Hepatocyte (in vitro differentiated cells): Measurements from ENCODE around the gene POLR3H. TPM values are rescaled to one million over a fixed set of nuclear protein-coding genes. Genes with fewer than 3 reads are reported as not detected.

Experiments
- DNase-seq: peaks from one replicate; pipeline ENCODE4 v3.0.0-alpha.2; 2016; ENCODE audit warnings: low spot score
- H2AFZ ChIP-seq: fragments of 200-600 bp; sonication (generic); 2 replicates; pipeline ENCODE4 v1.6.0; 2016; ENCODE audit warnings: antibody characterized with exemption, mild to moderate bottlenecking
- H3K27ac ChIP-seq: fragments of 200-600 bp; sonication (generic); 2 replicates; pipeline ENCODE4 v1.5.1; 2016; ENCODE audit warnings: mild to moderate bottlenecking
- H3K27me3 ChIP-seq: fragments of 200-600 bp; sonication (generic); 2 replicates; pipeline ENCODE4 v1.6.1; 2016
- H3K36me3 ChIP-seq: fragments of 200-600 bp; sonication (generic); replicated peaks from 2 replicates; pipeline ENCODE4 v1.5.1; 2016; ENCODE audit warnings: low read depth; ENCODE audit not compliant: insufficient read depth
- H3K4me1 ChIP-seq: fragments of 200-600 bp; sonication (generic); 2 replicates; pipeline ENCODE4 v1.5.1; 2016; ENCODE audit warnings: mild to moderate bottlenecking, moderate library complexity; ENCODE audit not compliant: insufficient read depth
- H3K4me2 ChIP-seq: fragments of 200-600 bp; sonication (generic); 2 replicates; pipeline ENCODE4 v1.6.0; 2016
- H3K4me3 ChIP-seq: fragments of 200-600 bp; sonication (generic); 2 replicates; pipeline ENCODE4 v1.5.1; 2016; ENCODE audit warnings: mild to moderate bottlenecking
- H3K79me2 ChIP-seq: fragments of 200-600 bp; sonication (generic); 2 replicates; pipeline ENCODE4 v1.6.0; 2017; ENCODE audit warnings: mild to moderate bottlenecking
- H3K9me2 ChIP-seq: fragments of 200-600 bp; sonication (generic); replicated peaks from 2 replicates; pipeline ENCODE4 v1.6.0; 2017; ENCODE audit warnings: mild to moderate bottlenecking; ENCODE audit not compliant: insufficient read depth
- H3K9me3 ChIP-seq: fragments of 200-600 bp; sonication (generic); 2 replicates; pipeline ENCODE4 v1.5.1; 2016; ENCODE audit warnings: low read depth, mild to moderate bottlenecking
- H4K20me1 ChIP-seq: fragments of 200-600 bp; sonication (generic); 2 replicates; pipeline ENCODE4 v1.6.0; 2016; ENCODE audit warnings: mild to moderate bottlenecking; ENCODE audit not compliant: insufficient read depth, poor library complexity, severe bottlenecking
- CTCF ChIP-seq: fragments of 200-600 bp; sonication (generic); IDR thresholded peaks from 2 replicates; pipeline ENCODE4 v1.5.1; 2016; ENCODE audit warnings: antibody characterized with exemption, mild to moderate bottlenecking; ENCODE audit not compliant: poor library complexity
- EZH2 ChIP-seq: fragments of 200-600 bp; sonication (generic); IDR thresholded peaks from 2 replicates; pipeline ENCODE4 v1.6.1; 2016; ENCODE audit warnings: antibody characterized with exemption, mild to moderate bottlenecking, borderline replicate concordance
- EZH2phosphoT487 ChIP-seq: fragments of 200-600 bp; sonication (generic); IDR thresholded peaks from one replicate; pipeline ENCODE4 v1.6.1; 2018; ENCODE audit warnings: antibody characterized with exemption, mild to moderate bottlenecking, low read depth, moderate library complexity; ENCODE audit not compliant: unreplicated experiment, severe bottlenecking
- WGBS: methylation state at CpG from one replicate; pipeline ENCODE4 v1.1.6; 2016; ENCODE audit warnings: low lambda C conversion rate; ENCODE audit errors: missing lambda C conversion rate; 5-methylcytosine and 5-hydroxymethylcytosine counted together
- polyA plus RNA-seq: library from polyadenylated mRNA; unstranded; fragments of >200 nt; fragmentation: Nextera tagmentation; extraction: Ambion mirVana; gene quantifications from 2 replicates; pipeline ENCODE4 v1.2.1, GENCODE V29; 2016
- total RNA-seq: library from RNA; depleted of rRNA; stranded (reverse); fragments of >200 nt; gene quantifications from 2 replicates; pipeline ENCODE4 v1.2.3, GENCODE V29; 2014

The POLR3H gene
- total and polyA plus RNA-seq, 2 experiments from 2014 or later, result 14.5 to 41.1 TPM

- no peaks in the 10 kb centered on the region for H3K27me3 ChIP-seq
- H2AFZ ChIP-seq, result no peak overlapping the region
- H3K9me3 ChIP-seq, result no peaks in the 10 kb centered on the region
- H3K4me1 ChIP-seq, result peaks cover 22% of the 10 kb centered on the region
- no peak for TF ChIP-seq EZH2phosphoT487
- no peak for DNase-seq
- no peak overlapping the region for H3K4me2 ChIP-seq
- WGBS, result 95% methylated on average over 7 of the region's 7 CpGs
- no peak overlapping the region for H3K4me3 ChIP-seq
- H3K27ac ChIP-seq, result no peak overlapping the region
- peaks cover 52% of the 10 kb centered on the region for H3K79me2 ChIP-seq
- H4K20me1 ChIP-seq, result peaks cover 20% of the 10 kb centered on the region
- no peaks in the 10 kb centered on the region for H3K36me3 ChIP-seq
- no peaks in the 10 kb centered on the region for H3K9me2 ChIP-seq
Observed at GRCh38 chr22:41540365-41540764, 3.9 kb downstream of the POLR3H start.

- no peaks in the 10 kb centered on the region for H3K9me3 ChIP-seq
- no peak overlapping the region for H3K4me2 ChIP-seq
- WGBS, result 82% methylated on average over 3 of the region's 3 CpGs
Observed at GRCh38 chr22:41540006-41540315, 4.3 kb downstream of the POLR3H start.

GRCh38 chr22:41539146-41540005 lies 4.9 kb downstream of the POLR3H start:
- TF ChIP-seq EZH2phosphoT487 (no peak), CTCF (no peak), EZH2 (no peak)
- Histone ChIP-seq H3K4me2 (no peak overlapping the region), H2AFZ (no peak overlapping the region), H4K20me1 (peaks cover 20% of the 10 kb centered on the region), H3K27ac (no peak overlapping the region), H3K9me3 (no peaks in the 10 kb centered on the region), H3K36me3 (no peaks in the 10 kb centered on the region), H3K9me2 (no peaks in the 10 kb centered on the region), H3K4me1 (peaks cover 17% of the 10 kb centered on the region), H3K79me2 (peaks cover 50% of the 10 kb centered on the region), H3K4me3 (no peak overlapping the region), H3K27me3 (no peaks in the 10 kb centered on the region)
- DNase-seq, result no peak
- WGBS, result 85% methylated on average over 13 of the region's 13 CpGs

More at GRCh38 chr22:41540006-41540315, 4.3 kb downstream of the POLR3H start:
- Histone ChIP-seq H3K27me3 (no peaks in the 10 kb centered on the region), H4K20me1 (peaks cover 20% of the 10 kb centered on the region), H3K4me3 (no peak overlapping the region), H3K27ac (no peak overlapping the region), H2AFZ (no peak overlapping the region), H3K4me1 (peaks cover 21% of the 10 kb centered on the region), H3K36me3 (no peaks in the 10 kb centered on the region), H3K79me2 (peaks cover 50% of the 10 kb centered on the region), H3K9me2 (no peaks in the 10 kb centered on the region)
- no peak for TF ChIP-seq EZH2phosphoT487
- TF ChIP-seq CTCF, result no peak
- no peak for TF ChIP-seq EZH2
- DNase-seq, result no peak

- no peak overlapping the region for H3K4me3 ChIP-seq
- peaks cover 20% of the 10 kb centered on the region for H4K20me1 ChIP-seq
- TF ChIP-seq EZH2phosphoT487 (no peak), EZH2 (no peak), CTCF (no peak)
- 92% methylated on average over 8 of the region's 8 CpGs for WGBS
- peaks cover 17% of the 10 kb centered on the region for H3K4me1 ChIP-seq
- H3K27me3 ChIP-seq, result no peaks in the 10 kb centered on the region
- no peak overlapping the region for H3K4me2 ChIP-seq
- no peak for DNase-seq
- H3K36me3 ChIP-seq, result no peaks in the 10 kb centered on the region
- H3K9me2 ChIP-seq, result no peaks in the 10 kb centered on the region
- H2AFZ ChIP-seq, result no peak overlapping the region
- H3K9me3 ChIP-seq, result no peaks in the 10 kb centered on the region
- peaks cover 48% of the 10 kb centered on the region for H3K79me2 ChIP-seq
- H3K27ac ChIP-seq, result no peak overlapping the region
Observed at GRCh38 chr22:41538583-41538982, 5.7 kb downstream of the POLR3H start.
